Body of pancreas (tissue), 4 donors: Measurements from ENCODE around the gene RB1.

Experiments
- POLR2A ChIP-seq, 3 donors: fragments of 450-650 bp; IDR thresholded peaks; one replicate each; pipeline ENCODE4 v1.6.1; 2016; ENCODE audit warnings: antibody characterized with exemption in 3 of 3, mild to moderate bottlenecking in 2 of 3
- TF ChIP-seq, protein P1 (sequence below), 7 experiments: fragments of 450-650 bp in 4 of 7; fragments of 200-600 bp in 3 of 7; sonication (generic) in 3 of 7; IDR thresholded peaks; one replicate each; pipeline ENCODE4 v1.5.1; 2016 to 2019; ENCODE audit warnings: antibody characterized with exemption in 7 of 7

DNA sequence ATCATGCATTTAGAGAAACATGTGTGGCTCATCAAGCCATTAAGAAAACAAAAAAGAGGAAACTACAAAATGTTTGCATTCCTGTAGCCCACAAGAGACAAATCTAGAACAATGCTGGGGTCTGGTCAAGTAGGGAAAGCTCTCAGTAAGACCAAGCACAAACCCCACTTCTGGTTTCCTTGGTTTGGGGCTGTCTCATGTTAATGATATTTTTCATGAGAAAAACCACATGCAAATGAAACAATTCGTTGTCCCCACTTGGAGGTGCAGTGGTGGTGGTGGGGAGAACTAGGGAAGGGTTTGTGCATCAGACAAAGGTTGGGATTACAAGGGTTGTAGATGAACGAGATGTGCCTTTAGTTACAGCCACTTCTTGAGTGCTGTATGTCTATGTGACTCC is 7.0 kb upstream of the RB1 start:
- TF ChIP-seq, protein P1, sequence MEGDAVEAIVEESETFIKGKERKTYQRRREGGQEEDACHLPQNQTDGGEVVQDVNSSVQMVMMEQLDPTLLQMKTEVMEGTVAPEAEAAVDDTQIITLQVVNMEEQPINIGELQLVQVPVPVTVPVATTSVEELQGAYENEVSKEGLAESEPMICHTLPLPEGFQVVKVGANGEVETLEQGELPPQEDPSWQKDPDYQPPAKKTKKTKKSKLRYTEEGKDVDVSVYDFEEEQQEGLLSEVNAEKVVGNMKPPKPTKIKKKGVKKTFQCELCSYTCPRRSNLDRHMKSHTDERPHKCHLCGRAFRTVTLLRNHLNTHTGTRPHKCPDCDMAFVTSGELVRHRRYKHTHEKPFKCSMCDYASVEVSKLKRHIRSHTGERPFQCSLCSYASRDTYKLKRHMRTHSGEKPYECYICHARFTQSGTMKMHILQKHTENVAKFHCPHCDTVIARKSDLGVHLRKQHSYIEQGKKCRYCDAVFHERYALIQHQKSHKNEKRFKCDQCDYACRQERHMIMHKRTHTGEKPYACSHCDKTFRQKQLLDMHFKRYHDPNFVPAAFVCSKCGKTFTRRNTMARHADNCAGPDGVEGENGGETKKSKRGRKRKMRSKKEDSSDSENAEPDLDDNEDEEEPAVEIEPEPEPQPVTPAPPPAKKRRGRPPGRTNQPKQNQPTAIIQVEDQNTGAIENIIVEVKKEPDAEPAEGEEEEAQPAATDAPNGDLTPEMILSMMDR (IDR thresholded peaks at IDR 0.05), result no peak
- TF ChIP-seq POLR2A (IDR thresholded peaks at IDR 0.05), result no peak
